ENCODE measurements around the gene PIK3R4. TPM values are rescaled to one million over a fixed set of nuclear protein-coding genes. Genes with fewer than 3 reads are reported as not detected.

PIK3R4 gene
- total RNA-seq, 1 donor from 2014 or later, result 28.2 TPM

GRCh38 chr3:130743354-130743753, 3.3 kb downstream of the PIK3R4 start:
- no peak for DNase-seq (ENCODE audit: extremely low read depth, low read depth, low spot score)

DNA sequence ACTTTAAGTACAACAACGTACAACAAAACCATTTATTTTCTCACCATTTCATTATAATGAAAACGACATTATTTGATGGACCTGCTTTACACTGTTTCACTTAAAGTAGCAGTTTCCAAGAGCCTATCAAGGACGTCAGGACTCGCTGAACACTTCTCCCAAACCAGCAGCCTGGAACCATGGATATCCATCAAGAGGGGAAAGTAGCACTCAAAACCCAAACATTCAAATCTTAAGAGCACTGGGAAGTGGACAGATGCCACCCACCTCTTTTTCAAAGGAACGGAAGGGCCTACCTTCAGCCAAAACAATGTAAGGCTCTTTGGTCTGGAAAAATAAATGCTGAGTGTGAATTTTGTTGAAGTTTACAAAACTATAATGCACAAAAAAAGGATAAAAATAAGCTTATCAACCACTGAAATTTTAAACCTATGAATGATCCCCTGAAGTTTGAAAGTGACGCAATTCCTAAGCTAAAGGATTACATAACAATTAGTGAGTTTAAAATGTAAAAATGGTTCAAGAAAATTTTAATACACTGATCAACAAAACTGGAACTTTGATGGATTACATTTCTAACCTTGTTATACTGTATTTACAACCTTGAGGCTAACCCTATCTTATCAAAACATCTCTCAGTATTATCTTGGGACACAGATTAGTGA, 4.6 kb downstream of the PIK3R4 start:
- DNase-seq (ENCODE audit: extremely low read depth, low read depth, low spot score), result no peak

DNA sequence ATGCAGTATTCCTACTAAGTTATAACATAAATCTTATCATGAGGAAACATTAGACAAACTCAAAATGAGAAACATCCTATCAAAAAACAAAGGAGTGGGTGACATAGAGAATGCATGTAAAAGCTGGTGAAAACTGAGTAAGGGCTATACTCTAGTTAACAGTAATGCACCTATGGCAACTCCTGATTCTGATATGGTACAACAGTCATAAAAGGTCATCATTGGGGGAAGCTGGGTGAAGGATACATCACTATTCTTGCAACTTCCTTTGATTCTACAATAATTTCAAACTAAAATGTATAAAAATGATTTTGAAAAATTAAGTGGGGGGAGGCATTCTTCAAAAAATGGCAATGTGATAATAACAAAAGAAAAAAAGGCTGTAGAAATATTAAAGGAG, 6.8 kb downstream of the PIK3R4 start:
- DNase-seq (ENCODE audit: extremely low read depth, low read depth, low spot score), result no peak

DNA sequence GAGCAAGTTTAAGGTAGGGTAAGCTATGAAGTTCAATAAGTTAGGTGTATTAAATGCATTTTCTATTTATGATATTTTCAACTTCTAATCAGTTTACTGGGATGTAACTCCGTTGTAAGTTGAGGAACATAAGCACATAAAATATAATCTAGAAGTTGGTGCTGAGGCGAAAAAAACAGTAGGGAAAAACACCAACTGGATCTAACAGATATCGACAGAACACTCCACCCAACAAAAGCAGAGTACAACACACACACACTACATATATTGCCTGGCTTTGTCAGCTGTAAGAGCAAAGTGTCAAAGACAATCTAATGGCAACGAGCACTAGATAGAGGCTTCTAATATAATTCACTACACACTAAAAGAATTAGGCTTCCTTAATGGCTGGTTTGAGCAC, 8.4 kb downstream of the PIK3R4 start:
- no peak for DNase-seq (ENCODE audit: extremely low read depth, low read depth, low spot score)

- DNase-seq (ENCODE audit: extremely low read depth, low read depth, low spot score), result no peak
Observed at GRCh38 chr3:130737622-130738021, 9.0 kb downstream of the PIK3R4 start.

- no peak for DNase-seq (ENCODE audit: extremely low read depth, low read depth, low spot score)
Observed at GRCh38 chr3:130733236-130733875, 13.3 kb downstream of the PIK3R4 start.

DNA sequence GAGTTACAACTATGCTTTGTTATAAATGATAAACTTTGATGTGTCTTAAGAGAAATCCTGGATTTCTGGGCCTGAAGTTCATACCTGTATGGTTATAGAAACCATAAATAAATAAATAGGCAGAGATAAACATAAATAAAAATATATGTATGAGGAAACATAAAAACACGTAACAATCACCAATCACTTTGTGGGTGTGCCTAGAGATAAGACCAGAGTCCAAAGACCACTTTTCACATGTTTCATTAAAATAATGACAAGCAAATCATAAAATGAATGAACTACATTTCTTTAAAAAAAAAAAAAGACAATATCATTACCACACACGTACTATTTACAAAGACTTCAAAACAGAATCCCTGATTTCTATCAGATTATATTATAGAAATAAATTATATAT, 14.1 kb downstream of the PIK3R4 start:
- DNase-seq (ENCODE audit: extremely low read depth, low read depth, low spot score), result no peak

DNA sequence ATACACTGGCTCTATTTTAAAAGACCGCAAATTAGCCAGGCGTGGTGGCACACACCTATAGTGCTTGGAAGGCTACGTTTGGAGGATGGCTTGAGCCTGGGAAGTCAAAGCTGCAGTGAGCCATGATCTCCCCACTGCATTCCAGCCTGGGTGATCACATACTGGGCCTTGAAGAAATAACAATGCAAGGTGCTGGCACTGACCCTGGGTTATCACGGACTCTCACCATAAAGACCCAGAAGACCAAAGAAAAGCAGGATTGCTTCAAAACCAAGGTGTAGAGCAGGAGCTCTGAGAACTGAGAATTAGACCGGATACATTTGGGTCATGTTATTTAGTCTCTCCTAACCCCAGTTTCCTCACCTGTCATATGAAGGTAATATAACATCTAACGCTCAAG, 14.8 kb downstream of the PIK3R4 start:
- no peak for DNase-seq (ENCODE audit: extremely low read depth, low read depth, low spot score)

GRCh38 chr3:130729154-130729553, 17.5 kb downstream of the PIK3R4 start:
- no peak for DNase-seq (ENCODE audit: extremely low read depth, low read depth, low spot score)

DNA sequence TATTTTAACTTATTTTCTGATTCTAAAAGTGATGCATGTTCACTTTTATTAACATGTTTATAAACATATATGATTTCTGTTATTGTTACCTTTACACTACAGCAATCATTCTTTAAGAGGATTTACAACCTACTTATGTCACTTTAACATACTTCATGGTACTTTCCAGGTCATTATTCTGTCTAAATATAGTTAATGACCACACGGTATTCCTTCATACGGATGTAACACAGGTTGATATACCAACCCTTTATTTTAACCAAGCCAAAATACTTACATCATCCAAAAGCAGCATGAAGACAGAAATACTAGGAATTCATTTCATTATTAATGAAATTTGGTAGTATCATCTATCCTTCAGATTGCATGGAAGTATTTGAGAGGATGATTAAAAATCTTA, 18.6 kb downstream of the PIK3R4 start:
- no peak for DNase-seq (ENCODE audit: extremely low read depth, low read depth, low spot score)

DNA sequence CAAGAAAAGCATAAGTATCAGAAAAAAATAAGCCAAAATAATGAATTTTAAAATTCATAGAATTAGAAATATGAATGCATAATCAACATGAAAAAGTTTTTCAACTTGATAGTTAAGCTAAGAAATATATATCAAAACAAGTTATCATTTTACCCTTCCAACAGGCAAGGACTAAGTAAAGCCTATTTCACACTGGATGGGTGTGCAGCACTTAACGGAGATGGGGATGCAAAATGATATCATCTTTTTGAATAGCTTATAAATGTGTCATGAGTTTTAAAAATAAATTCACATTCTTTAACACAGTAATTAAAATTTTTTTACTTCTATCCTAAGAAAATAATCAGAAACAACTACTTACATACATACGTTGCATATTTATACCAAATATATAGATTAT, 20.9 kb downstream of the PIK3R4 start:
- no peak for DNase-seq (ENCODE audit: extremely low read depth, low read depth, low spot score)

- no peak for DNase-seq (ENCODE audit: extremely low read depth, low read depth, low spot score)
Observed at GRCh38 chr3:130715616-130716015, 31.0 kb downstream of the PIK3R4 start.

GRCh38 chr3:130712718-130713423, 33.8 kb downstream of the PIK3R4 start:
- no peak for DNase-seq (ENCODE audit: extremely low read depth, low read depth, low spot score)

DNA sequence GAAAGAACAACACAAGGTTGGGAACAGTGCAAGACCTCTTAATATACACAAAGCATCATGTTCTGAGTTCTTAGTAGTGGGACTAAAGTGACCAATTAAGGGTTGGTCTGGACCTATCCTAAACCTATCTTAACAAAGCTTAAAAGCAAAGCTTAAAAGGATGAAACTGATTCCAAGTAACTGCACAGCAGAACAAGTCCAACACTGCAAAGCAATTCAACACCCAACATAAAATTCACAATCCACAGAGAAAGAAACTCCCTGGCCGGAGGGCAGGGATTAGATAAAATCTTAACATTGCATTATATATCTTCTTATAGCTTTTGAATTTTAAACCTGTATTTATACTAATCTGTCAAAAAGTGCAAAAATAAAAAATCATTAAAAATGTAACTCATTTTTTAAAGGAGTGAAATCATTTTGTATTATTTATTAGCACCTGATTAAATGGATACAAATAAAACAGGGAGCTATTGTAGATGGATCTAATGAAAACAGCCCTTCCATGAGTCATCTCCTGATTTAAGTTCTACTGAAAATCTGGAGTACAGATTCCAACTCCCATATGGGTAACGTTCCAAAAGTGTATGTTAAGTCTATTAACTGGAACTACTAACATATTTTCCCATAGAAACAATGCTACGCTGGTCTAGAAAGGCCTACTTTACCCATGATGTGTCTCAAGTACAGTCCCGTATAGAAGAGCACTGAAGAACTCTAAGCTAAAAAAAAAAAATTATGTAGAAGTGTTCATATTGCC, 34.9 kb downstream of the PIK3R4 start:
- DNase-seq (ENCODE audit: extremely low read depth, low read depth, low spot score), result no peak

DNA sequence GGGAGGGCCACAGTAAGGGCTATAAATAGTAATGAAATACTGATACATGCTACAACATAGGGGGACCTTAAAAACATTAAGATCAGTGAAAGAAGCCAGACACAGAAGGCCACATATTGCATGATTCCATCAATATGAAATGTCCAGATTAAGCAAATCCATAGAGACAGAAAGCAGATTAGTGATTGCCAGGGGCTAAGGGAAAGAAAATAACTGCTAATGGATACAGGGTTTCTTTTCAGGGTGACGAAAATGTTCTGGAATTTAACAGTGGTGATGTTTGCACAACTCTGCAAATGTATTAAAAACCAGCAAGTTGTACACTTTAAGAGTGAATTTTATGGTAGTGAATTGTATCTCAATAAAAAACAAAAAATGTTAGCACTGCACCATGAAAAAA, 37.0 kb downstream of the PIK3R4 start:
- no peak for DNase-seq (ENCODE audit: extremely low read depth, low read depth, low spot score)

DNA sequence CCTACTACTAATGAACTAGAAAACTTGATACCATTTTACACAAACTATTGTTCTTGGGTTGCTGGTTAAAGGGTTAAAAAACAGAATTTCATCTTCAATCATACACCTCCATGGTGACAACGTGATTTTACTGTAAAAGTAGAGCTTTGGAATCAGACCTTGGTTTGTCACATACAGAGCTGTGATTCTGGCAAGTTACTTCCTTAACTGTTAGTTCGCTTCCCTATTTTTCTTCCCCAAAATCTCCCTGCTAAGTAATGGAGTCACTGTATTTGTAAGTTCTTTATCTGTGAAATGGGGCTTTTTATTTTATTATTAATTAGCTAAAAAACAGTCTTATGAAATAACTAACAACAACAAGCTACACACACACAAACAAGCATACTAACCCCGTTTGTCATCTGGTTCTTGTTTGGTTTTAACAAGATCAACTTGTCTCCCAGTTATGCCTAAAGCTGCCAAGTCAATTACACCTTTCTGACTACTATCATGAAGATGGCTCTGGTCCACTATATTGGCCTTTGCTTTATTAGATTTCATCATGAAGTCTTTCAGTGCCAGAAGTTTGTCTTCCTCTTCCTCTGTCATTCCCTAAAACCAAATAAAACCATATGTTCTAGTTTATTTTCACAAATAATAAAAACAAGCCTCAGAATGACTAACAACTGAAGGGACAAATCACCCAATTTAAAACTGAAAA, 38.6 kb downstream of the PIK3R4 start:
- no peak for DNase-seq (ENCODE audit: extremely low read depth, low read depth, low spot score)

GRCh38 chr3:130705501-130705900, 41.1 kb downstream of the PIK3R4 start:
- DNase-seq (ENCODE audit: extremely low read depth, low read depth, low spot score), result no peak

DNA sequence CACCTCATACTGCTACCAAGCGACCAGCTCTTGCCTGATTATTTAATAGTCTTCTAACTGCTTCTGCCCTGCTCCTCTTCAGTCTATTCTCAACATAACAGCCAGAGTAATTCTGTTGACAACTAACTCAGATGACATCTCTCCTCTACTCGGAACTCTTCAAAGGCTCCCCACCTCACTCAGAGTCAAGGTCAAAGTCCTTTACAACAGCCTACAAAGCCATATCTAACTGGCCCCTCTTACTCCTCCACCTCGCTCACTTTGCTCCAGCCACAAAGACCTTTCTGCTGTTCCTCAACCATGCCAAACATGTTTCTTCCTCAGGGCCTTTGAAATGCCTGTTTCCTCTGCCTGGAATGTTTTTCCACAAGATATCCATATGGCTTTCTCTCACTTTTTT, 43.6 kb downstream of the PIK3R4 start:
- no peak for DNase-seq (ENCODE audit: extremely low read depth, low read depth, low spot score)

- peak; percentile 90 for DNase-seq (ENCODE audit: extremely low read depth, low read depth, low spot score)
Observed at GRCh38 chr3:130700541-130700940, 46.1 kb downstream of the PIK3R4 start.

DNA sequence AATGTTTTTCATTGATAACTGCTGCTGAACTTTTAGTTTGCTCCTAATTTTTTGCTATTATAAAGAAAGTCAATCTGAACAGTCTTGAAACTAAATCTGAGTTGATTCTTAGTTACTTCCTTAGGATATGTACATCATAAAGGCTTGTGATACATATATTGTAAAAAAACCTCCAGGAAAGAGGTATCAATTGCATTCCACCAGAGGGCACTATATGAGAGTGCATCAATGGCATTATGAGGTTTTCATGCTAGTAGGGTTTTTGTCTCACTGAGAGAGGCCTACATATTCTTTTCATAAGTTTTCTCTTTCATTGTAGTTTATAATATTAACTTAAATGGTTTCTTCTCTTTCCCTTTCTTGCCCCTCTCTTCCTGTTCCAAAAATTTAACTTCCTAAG, 46.9 kb downstream of the PIK3R4 start:
- DNase-seq (ENCODE audit: extremely low read depth, low read depth, low spot score), result peak; percentile 20

DNA sequence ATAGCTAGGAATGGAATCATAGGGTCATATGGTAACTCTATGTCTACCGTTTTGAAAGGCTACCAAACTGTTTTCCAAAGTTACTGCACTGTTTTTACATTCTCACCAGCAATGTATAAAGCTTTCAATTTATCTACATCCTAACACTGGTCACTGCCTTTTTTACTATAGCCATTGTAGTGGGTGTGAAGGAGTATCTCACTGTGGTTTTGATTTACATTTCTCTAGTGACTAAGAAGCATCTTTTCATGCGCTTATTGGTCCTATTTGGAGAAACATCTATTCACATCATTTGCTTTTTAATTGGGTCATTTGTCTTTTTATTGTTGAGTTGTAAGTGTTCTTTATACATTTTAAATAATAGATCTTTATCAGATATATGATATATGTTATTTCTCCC, 53.3 kb downstream of the PIK3R4 start:
- DNase-seq (ENCODE audit: extremely low read depth, low read depth, low spot score), result no peak

Data from glomerular endothelial cell (primary cell).